Stimulated activated CD8-positive, alpha-beta memory T cell treated with anti-CD3 and anti-CD28 coated beads, Interleukin-7, amount 100 ng/mL, for 4 hours (primary cell): Measurements from ENCODE around the gene KCNQ5.
"Not testable (repeated sequence)": the region's sequence is repeated elsewhere in the genome, so short reads cannot be mapped to it uniquely, and the experiment has no call there.

Experiments
- DNase-seq, 2 donors: peaks; one replicate each; pipeline ENCODE4 v3.0.0-alpha.2; 2020; ENCODE audit warnings: low read depth in 2 of 2

The KCNQ5 gene

DNA sequence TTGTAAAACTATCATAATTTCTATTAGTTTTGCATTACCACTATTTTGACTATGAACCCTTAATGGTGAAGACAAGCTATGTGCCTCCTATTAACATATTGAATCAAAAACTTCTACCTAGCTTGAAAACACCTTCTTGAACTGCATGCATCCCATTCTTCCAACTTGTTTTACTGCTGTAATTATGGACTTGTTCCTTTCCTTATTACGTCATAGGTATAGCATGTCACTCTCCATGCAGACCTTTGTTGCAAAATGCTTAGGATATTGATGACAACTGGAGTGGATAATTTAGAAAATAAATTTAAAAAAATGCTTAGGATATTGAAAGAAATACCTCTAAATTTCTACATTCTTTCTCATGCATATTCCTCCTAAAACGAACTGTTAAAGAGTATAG lies 219.3 kb downstream of the KCNQ5 start:
- no peak for DNase-seq

DNA sequence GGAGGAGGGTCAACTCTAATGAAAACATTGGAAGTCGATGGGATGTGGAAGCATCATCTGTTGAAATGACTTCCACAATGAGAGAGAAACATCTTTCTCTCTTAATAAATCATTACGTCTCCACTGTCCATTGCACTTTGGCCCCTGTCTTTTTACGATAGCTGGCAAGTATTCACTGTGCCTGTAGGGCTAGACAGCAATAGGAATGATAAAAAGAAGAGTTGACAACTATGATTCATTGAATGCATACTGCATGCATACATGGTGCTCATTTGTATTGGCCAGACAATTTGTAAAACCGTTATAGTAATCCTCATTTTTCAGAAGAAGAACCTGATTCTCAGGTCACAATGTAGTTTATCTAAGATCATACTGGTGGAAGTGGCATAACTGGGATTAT lies 220.3 kb downstream of the KCNQ5 start:
- DNase-seq: no peak

GRCh38 chr6:72844614-72845013 lies 222.8 kb downstream of the KCNQ5 start:
- no peak for DNase-seq

GRCh38 chr6:72849346-72849745 lies 227.5 kb downstream of the KCNQ5 start:
- DNase-seq: no peak

GRCh38 chr6:72850040-72850439 lies 228.2 kb downstream of the KCNQ5 start:
- no peak for DNase-seq

DNA sequence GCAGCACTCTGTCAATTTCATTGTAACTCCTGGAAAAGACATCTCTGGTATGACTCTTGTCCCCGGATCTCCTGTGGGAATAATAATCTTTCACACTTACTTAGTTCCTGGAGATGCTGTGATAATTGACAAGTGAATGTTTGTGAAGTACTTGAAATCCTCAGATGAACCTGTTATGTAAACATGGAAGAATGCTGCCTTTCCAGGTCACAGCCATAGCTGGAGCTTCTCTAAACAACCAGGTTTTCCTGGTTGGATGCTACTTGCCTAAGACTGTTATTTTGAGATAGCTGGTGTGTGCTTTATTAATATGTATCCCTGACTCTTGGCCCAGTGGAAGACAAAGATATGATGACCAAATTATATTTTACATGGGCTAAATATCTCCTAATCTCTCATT lies 228.6 kb downstream of the KCNQ5 start:
- DNase-seq: no peak

DNA sequence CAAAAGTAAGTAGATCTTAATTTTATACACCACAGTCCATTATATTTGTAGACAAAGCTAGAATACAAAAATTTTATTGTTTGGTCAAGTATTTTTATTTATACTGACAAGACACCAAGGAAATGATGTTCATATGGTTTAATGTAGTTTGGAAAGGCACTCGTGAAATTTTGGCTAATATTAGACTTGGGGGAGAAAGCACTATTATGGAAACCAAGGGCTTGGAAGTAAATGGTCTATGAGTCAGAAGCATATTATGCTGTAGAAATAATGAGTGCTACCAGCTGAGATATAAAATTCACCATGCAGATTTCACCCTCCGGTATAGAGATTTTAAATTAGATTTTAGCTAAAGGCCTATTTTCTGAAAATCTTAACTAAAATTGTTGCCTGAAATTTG lies 233.6 kb downstream of the KCNQ5 start:
- DNase-seq: no peak

GRCh38 chr6:72856801-72857200 lies 234.9 kb downstream of the KCNQ5 start:
- DNase-seq: no peak

DNA sequence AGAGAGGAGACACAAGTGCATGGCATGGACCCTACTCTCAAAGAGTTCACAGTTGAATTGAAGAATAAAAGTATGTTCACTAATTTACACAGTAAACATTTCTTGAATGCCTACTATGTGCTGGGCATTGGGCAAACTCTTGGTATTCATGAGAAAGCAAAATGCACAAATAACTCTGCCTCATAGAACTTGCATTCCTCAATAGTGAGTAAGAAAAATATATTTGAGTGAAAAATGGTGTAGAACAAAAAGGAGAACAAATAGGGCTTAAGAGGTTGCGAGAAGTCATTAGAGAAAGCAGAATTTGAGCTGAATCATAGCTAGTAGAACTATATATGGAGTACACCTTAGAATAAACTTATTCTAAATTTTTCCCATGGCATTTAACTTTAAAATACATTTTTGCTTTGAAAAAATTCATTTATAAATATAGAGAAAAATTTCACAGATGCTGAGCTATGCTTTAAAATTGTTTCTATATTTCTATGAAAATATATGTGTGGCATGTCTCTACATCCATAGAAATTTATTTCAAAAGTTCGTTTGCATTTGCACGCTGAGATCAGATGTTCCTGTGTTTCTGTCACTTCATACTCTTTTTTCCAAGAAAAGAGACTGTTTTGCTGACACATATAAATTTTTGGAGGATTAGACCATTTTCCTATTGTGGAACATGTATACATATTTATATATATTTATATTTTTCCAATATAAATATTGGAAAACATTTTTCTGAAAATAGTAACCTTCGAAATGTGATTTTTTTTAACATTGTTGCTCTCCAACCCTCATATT lies 236.1 kb downstream of the KCNQ5 start:
- DNase-seq: no peak

- no peak for DNase-seq
These were observed 239.2 kb downstream of the KCNQ5 start for GRCh38 chr6:72861059-72861458.

GRCh38 chr6:72861935-72862432 lies 240.1 kb downstream of the KCNQ5 start:
- DNase-seq: no peak

DNA sequence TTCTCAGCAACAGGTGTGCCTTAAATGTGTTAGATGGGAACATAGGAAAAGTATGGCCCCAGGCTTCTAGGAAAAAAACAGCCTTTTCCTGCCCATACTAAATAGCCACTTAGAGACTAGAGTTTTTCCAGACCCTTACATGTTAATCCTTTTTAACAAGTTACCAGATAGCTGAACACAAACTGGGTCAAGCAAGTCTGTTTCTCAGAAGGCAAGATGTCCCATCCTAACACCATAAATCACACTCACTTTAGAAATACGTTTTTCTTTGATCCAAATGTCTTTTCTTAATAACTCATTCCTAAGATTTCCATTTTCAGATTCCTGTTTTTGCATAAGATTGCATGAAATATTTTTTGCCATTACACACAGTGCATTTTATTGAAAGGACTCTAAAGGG lies 241.3 kb downstream of the KCNQ5 start:
- no peak for DNase-seq

- no peak for DNase-seq
These were observed 242.4 kb downstream of the KCNQ5 start for GRCh38 chr6:72864236-72864635.

- DNase-seq: no peak
These were observed 242.9 kb downstream of the KCNQ5 start for GRCh38 chr6:72864799-72865198.

DNA sequence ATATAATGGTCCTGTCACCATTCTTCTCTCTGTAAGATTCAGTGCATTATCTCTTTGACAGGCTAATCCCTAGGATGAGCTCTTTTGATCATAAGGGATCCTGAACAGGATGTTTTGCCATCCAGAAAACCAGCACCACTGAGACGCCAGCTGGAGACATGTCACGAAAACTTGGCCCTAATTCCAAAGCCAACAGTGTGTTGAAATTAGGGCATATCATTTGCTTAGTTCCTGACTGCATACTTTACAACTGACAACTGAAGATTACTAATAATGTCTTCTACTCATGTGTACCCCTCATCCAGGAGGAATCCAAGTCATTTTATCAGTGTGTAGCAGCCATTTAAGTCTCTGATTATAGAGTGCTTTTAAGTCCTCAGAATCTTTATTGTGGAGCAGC lies 243.6 kb downstream of the KCNQ5 start:
- no peak for DNase-seq

DNA sequence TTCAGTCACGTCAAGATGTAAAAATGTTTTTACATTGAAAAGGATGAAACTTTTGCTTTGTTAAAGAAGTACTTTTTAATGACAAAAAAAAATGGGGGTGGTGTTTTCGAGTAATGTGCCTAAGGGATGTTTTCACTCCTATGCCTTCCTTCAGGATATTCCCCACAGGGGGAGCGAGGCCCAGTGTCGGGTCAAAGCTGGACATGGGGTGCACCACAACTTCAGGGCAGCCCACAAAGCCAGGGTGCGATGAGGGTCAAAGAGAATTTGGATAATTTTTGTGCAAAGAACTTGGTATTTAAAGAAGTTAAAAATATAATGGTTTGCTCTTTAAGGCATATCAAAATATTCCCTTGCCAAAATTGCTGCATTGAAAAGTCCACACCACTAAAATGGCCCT lies 247.8 kb downstream of the KCNQ5 start:
- DNase-seq: no peak

- DNase-seq: no peak
These were observed 251.6 kb downstream of the KCNQ5 start for GRCh38 chr6:72873433-72873832.

- DNase-seq: no peak
These were observed 254.4 kb downstream of the KCNQ5 start for GRCh38 chr6:72876256-72876655.

DNA sequence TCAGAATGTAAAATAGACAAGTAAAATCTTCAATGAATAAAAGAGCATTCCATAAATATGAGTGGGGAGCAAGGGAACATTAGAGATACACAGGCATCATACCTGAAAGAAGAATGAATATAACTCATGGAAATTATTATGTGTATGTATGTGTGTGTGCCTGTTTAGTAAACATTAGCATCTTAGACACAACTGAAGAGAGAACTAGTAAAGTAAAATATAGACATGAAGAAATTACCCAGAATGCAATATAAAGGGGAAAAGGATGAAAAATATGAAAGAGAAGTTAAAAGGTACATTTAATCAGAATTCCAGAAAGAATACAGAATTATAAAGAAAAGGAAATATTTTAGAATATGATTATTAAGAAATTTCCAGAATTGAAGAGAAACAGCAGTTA lies 264.3 kb downstream of the KCNQ5 start:
- no peak for DNase-seq

- DNase-seq: no peak
These were observed 268.4 kb downstream of the KCNQ5 start for GRCh38 chr6:72890233-72890632.

DNA sequence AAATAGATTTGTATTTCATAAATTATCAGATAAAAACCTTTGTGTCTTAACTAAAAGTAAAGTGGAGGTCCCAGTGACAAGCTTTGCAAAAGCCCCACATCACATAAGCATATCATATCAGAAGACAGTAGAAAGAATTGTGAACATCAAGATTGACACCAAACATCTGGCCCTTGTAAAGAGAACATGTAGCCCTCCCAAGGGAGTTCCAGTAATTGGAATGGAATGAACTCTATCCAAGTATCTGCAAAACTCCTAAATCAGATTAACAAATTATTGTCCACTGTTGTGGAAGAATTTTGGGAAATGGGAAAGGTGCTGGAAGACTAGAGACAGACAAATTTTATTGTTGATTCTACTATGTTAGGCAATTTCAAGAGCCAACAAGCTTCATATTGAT lies 268.8 kb downstream of the KCNQ5 start:
- DNase-seq: no peak

DNA sequence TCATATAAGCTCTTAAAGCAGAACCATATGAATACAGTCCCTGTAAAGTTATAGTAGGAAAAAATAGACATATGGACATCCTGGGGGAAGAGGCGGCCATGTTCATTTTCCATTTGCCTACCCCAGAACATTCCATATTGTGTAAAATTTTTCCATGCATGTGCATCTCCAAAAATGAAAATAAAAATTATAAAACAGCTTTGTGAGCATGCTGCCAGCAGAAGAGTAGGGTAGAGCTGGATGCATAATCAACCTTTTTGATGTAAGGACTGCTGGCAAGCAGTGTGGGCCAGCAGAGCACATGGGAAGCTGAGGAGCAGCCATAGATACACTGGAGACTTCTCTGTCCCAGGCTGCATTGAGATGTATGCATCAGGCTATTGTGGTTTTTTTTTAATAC lies 271.0 kb downstream of the KCNQ5 start:
- no peak for DNase-seq

DNA sequence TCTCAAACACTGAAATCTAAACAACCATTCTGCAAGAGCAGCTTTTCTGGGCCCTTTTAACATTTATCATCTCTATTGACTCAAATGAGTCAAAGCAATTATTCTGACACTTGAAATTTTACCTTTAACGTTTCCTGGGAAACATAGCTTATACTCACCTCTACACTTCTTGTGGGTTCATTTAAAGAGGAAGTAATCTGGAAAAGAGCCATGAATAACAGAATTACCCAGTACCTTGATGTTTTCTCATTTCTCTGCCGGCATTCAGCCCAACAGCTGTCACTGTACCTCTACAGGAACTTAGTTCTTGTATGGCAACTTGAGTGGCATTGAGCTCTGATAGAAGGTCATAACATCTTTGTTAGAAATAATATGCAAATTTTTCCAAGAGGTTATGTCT lies 272.2 kb downstream of the KCNQ5 start:
- no peak for DNase-seq

- DNase-seq: not testable (repeated sequence)
These were observed 276.4 kb downstream of the KCNQ5 start for GRCh38 chr6:72898313-72898712.
